GM21447 (cell line): ENCODE data around the gene PRAC2.

Source experiments
- ATAC-seq: cut with Tn5 transposase; IDR thresholded peaks from one replicate; pipeline ENCODE4 v1.9.1; 2021; ENCODE audit not compliant: unreplicated experiment

Gene PRAC2

GRCh38 chr17:48753794-48754499 lies 31.0 kb downstream of the PRAC2 start:
- ATAC-seq: no peak

GRCh38 chr17:48754500-48755261 lies 31.7 kb downstream of the PRAC2 start:
- ATAC-seq: no peak

GRCh38 chr17:48755356-48755755 lies 32.4 kb downstream of the PRAC2 start:
- ATAC-seq: no peak

GRCh38 chr17:48756830-48757251 lies 33.9 kb downstream of the PRAC2 start:
- ATAC-seq: no peak

GRCh38 chr17:48757524-48757961 lies 34.6 kb downstream of the PRAC2 start:
- ATAC-seq: no peak

- no peak for ATAC-seq
These were observed 36.3 kb downstream of the PRAC2 start for GRCh38 chr17:48759288-48759687.

GRCh38 chr17:48760411-48760810 lies 37.4 kb downstream of the PRAC2 start:
- ATAC-seq: no peak

GRCh38 chr17:48761114-48761513 lies 38.1 kb downstream of the PRAC2 start:
- no peak for ATAC-seq

- no peak for ATAC-seq
These were observed 44.3 kb downstream of the PRAC2 start for GRCh38 chr17:48767263-48767774.

GRCh38 chr17:48769009-48769675 lies 46.2 kb downstream of the PRAC2 start:
- no peak for ATAC-seq

GRCh38 chr17:48770954-48771353 lies 48.0 kb downstream of the PRAC2 start:
- ATAC-seq: no peak

- ATAC-seq: no peak
These were observed 50.3 kb downstream of the PRAC2 start for GRCh38 chr17:48773245-48773644.
